ENCODE measurements around the gene FBXO31. TPM values are rescaled to one million over a fixed set of nuclear protein-coding genes. Genes with fewer than 3 reads are reported as not detected.

Gene FBXO31
- total and polyA plus RNA-seq, 10 of the 15 experiments (the other 5 are each of a cell fraction or from before 2014, with no cell fraction given) = 0.19 to 33.1 (median 10.3) TPM

GRCh38 chr16:87284183-87284582, 99.4 kb downstream of the FBXO31 start:
- POLR2A ChIA-PET = interaction anchor here (0.6 kb wide), 1 partner anchor 34 kb away, joined by 4 read pairs; no protein-coding TSS in a partner anchor
- in situ Hi-C loops (cut with MboI) = no loop called here
- Histone ChIP-seq H4K20me1 (ENCODE audit: control insufficient read depth, insufficient read depth) (no peaks in the 10 kb centered on the region), H3K79me2 (ENCODE audit: control insufficient read depth, insufficient read depth, low read length) (no peaks in the 10 kb centered on the region), H3K36me3 (ENCODE audit: control insufficient read depth in 2 of 2, insufficient read depth in 2 of 2, low read length in 1 of 2) (no peaks in the 10 kb centered on the region), H3K27ac (ENCODE audit: control insufficient read depth, insufficient read depth) (no peak overlapping the region), H3K4me3 (no peak overlapping the region), H3K4me2 (ENCODE audit: control insufficient read depth, insufficient read depth) (no peak overlapping the region), H2AFZ (ENCODE audit: control insufficient read depth, low read depth, low read length) (no peak overlapping the region), H3K9me3 (replicated peaks; ENCODE audit: control insufficient read depth, insufficient read depth, low read length) (no peaks in the 10 kb centered on the region; the same call in 2 of the 3 replicates), H3K4me1 (ENCODE audit: control insufficient read depth, insufficient read depth, low read length) (no peaks in the 10 kb centered on the region), H3K27me3 (replicated peaks in 1 of 2; ENCODE audit: control insufficient read depth in 2 of 2, insufficient read depth in 2 of 2, low read length in 1 of 2) (no peaks in the 10 kb centered on the region), H3K9ac (ENCODE audit: control insufficient read depth, insufficient read depth, low read length) (no peak overlapping the region)
- TF ChIP-seq NBN (IDR thresholded peaks at IDR 0.05) = no peak
- BruUV-seq (replicated peaks) = no TSS peak
- DNase-seq (ENCODE audit: low read depth, low spot score) (no peak), ATAC-seq (no peak), FAIRE-seq (no peak)
- SMC1A ChIA-PET (ENCODE audit: uncharacterized antibody, unreplicated experiment) = no interaction called here
- RAD21 ChIA-PET (ENCODE audit: unreplicated experiment) = no interaction called here
- intact Hi-C loops (cut with micrococcal nuclease; ENCODE audit: unreplicated experiment) = no loop called here
- CTCF ChIA-PET = interaction anchor here (1.2 kb wide), 1 partner anchor 720 kb away, joined by 4 read pairs; no protein-coding TSS in a partner anchor
- WGBS (ENCODE audit: insufficient coverage, insufficient replicate concordance, low lambda C conversion rate, missing lambda C conversion rate) = 49% methylated on average over 2 of the region's 2 CpGs

- Histone ChIP-seq H3K4me1 (ENCODE audit: control insufficient read depth, insufficient read depth, low read length) (no peaks in the 10 kb centered on the region), H3K9me3 (replicated peaks; ENCODE audit: control insufficient read depth, insufficient read depth, low read length) (no peaks in the 10 kb centered on the region), H3K27me3 (replicated peaks in 1 of 2; ENCODE audit: control insufficient read depth in 2 of 2, insufficient read depth in 2 of 2, low read length in 1 of 2) (no peaks in the 10 kb centered on the region), H4K20me1 (ENCODE audit: control insufficient read depth, insufficient read depth) (no peaks in the 10 kb centered on the region), H3K9ac (ENCODE audit: control insufficient read depth, insufficient read depth, low read length) (no peak overlapping the region), H3K4me2 (ENCODE audit: control insufficient read depth, insufficient read depth) (no peak overlapping the region), H3K79me2 (ENCODE audit: control insufficient read depth, insufficient read depth, low read length) (no peaks in the 10 kb centered on the region), H3K27ac (ENCODE audit: control insufficient read depth, insufficient read depth) (no peak overlapping the region), H3K36me3 (ENCODE audit: control insufficient read depth in 2 of 2, insufficient read depth in 2 of 2, low read length in 1 of 2) (no peaks in the 10 kb centered on the region), H2AFZ (ENCODE audit: control insufficient read depth, low read depth, low read length) (no peak overlapping the region), H3K4me3 (no peak overlapping the region)
- ChIA-PET RAD21 (ENCODE audit: unreplicated experiment) (no interaction called here), SMC1A (ENCODE audit: uncharacterized antibody, unreplicated experiment) (interaction anchor here (0.7 to 1.2 kb wide), 3 partner anchors 74 to 716 kb away, joined by 3 read pairs; no protein-coding TSS in a partner anchor), CTCF (interaction anchor here (0.6 to 4.5 kb wide), 10 partner anchors 11 to 787 kb away, joined by 3 to 29 read pairs (median 3); no protein-coding TSS in a partner anchor), POLR2A (no interaction called here)
- FAIRE-seq = no peak
- 49% methylated on average over 17 of the region's 18 CpGs for WGBS (ENCODE audit: insufficient coverage, insufficient replicate concordance, low lambda C conversion rate, missing lambda C conversion rate)
- ATAC-seq = no peak
- BruUV-seq (replicated peaks) = no TSS peak
- intact Hi-C loops (cut with micrococcal nuclease; ENCODE audit: unreplicated experiment) (loop anchor here (10.0 kb wide), 1 partner anchor 214 kb away; no protein-coding TSS in a partner anchor), in situ Hi-C loops (cut with MboI) (loop anchor here (5.0 kb wide), 1 partner anchor 717 kb away; no protein-coding TSS in a partner anchor)
- DNase-seq (ENCODE audit: low read depth, low spot score) = no peak
- TF ChIP-seq ATF7 (IDR thresholded peaks at IDR 0.05; ENCODE audit: low read depth) = no peak
- TF ChIP-seq RAD51 (IDR thresholded peaks at IDR 0.05) = no peak
- no peak for TF ChIP-seq RELB (IDR thresholded peaks at IDR 0.05; ENCODE audit: low read depth)
- TF ChIP-seq ZBTB4 (CRISPR knock-in tag; IDR thresholded peaks at IDR 0.05) = no peak
- TF ChIP-seq IKZF2 (IDR thresholded peaks at IDR 0.05) = no peak
- no peak for TF ChIP-seq MXI1 (IDR thresholded peaks at IDR 0.05; ENCODE audit: low read depth, low read length)
- no peak for TF ChIP-seq POU2F2 (IDR thresholded peaks at IDR 0.05; ENCODE audit: borderline replicate concordance, low read depth, low read length)
- TF ChIP-seq E4F1 (IDR thresholded peaks at IDR 0.05; ENCODE audit: borderline replicate concordance, partially characterized antibody) = no peak
Measured at GRCh38 chr16:87279094-87279658, 104.4 kb downstream of the FBXO31 start.
